ENCODE results near the gene APOL6.

DNA sequence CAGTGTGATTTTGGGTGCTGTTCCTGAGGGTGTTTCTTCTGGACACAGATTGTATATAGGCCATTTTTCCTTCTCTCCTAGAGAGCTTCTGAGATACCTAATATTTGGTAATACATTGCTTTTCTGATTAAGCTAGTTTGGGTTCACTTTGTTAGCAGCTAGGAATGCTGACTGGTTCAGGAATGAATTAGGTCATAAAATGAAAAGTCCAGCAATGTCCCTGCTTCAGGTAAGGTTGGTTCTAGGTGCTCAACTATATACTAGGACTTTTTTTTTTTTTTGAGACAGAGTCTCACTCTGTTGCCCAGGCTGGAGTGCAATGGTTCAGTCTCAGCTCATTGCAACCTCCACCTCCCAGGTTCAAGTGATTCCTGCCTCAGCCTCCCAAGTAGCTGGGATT lies 36.5 kb downstream of the APOL6 start:
- TF ChIP-seq, protein P1, sequence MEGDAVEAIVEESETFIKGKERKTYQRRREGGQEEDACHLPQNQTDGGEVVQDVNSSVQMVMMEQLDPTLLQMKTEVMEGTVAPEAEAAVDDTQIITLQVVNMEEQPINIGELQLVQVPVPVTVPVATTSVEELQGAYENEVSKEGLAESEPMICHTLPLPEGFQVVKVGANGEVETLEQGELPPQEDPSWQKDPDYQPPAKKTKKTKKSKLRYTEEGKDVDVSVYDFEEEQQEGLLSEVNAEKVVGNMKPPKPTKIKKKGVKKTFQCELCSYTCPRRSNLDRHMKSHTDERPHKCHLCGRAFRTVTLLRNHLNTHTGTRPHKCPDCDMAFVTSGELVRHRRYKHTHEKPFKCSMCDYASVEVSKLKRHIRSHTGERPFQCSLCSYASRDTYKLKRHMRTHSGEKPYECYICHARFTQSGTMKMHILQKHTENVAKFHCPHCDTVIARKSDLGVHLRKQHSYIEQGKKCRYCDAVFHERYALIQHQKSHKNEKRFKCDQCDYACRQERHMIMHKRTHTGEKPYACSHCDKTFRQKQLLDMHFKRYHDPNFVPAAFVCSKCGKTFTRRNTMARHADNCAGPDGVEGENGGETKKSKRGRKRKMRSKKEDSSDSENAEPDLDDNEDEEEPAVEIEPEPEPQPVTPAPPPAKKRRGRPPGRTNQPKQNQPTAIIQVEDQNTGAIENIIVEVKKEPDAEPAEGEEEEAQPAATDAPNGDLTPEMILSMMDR (IDR thresholded peaks at IDR 0.05; ENCODE audit: low read depth, low read length) = no peak
- TF ChIP-seq, protein P2, sequence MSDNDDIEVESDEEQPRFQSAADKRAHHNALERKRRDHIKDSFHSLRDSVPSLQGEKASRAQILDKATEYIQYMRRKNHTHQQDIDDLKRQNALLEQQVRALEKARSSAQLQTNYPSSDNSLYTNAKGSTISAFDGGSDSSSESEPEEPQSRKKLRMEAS (IDR thresholded peaks at IDR 0.05; ENCODE audit: low read depth, low read length) = no peak
- no peak for TF ChIP-seq MYC (IDR thresholded peaks at IDR 0.05; ENCODE audit: low read depth, low read length)

Data from NB4 (cell line).